Spinal cord (tissue), 10 donors: ENCODE results near the gene ITIH5. TPM values are rescaled to one million over a fixed set of nuclear protein-coding genes. Genes with fewer than 3 reads are reported as not detected.
A peak's percentile ranks its signal among the peaks of the same experiment; 100 is the strongest.
"Not testable (repeated sequence)": the region's sequence is repeated elsewhere in the genome, so short reads cannot be mapped to it uniquely, and the experiment has no call there.

Source experiments
- DNase-seq, 6 donors: peaks; one replicate each; pipeline versions ENCODE4 v3.0.0 to v3.0.0-alpha.2; 2013 to 2015; ENCODE audit warnings: low spot score in 6 of 6, low read depth in 4 of 6
- H3K27ac ChIP-seq: one replicate; pipeline ENCODE4 v1.5.1; 2013; ENCODE audit warnings: low read depth, low read length, control low read depth
- H3K27me3 ChIP-seq: one replicate; pipeline ENCODE4 v1.6.1; 2013; ENCODE audit warnings: low read length; ENCODE audit not compliant: control insufficient read depth, insufficient read depth
- H3K36me3 ChIP-seq: one replicate; pipeline ENCODE4 v1.6.1; 2013; ENCODE audit warnings: low read length; ENCODE audit not compliant: control insufficient read depth, insufficient read depth
- H3K4me1 ChIP-seq: one replicate; pipeline ENCODE4 v1.6.1; 2013; ENCODE audit warnings: low read length; ENCODE audit not compliant: control insufficient read depth, insufficient read depth
- H3K4me3 ChIP-seq: one replicate; pipeline ENCODE4 v1.5.1; 2013; ENCODE audit warnings: low read depth, low read length, control low read depth
- H3K9me3 ChIP-seq: one replicate; pipeline ENCODE4 v1.6.1; 2013; ENCODE audit warnings: low read length; ENCODE audit not compliant: control insufficient read depth, insufficient read depth
- WGBS: methylation state at CpG from one replicate; pipeline ENCODE4 v1.1.5; 2013; ENCODE audit warnings: missing lambda C conversion rate; ENCODE audit not compliant: insufficient coverage; 5-methylcytosine and 5-hydroxymethylcytosine counted together
- polyA plus RNA-seq, 2 donors: library from polyadenylated mRNA; unstranded; fragments of 120-200 nt; gene quantifications; one replicate each; pipeline ENCODE4 v1.2.1, GENCODE V29; 2013; ENCODE audit not compliant: insufficient read length in 2 of 2
- total RNA-seq, 2 donors: library from RNA; depleted of rRNA in 1 of 2; stranded (reverse); fragments of 120-200 nt in 1 of 2; fragments of >200 nt in 1 of 2; gene quantifications; one replicate each; pipeline versions ENCODE4 v1.2.3 to v1.2.4, GENCODE V29; 2013 to 2014
- donor health status: healthy.

ITIH5 gene
- total and polyA plus RNA-seq, 4 donors = 32.4 to 132 (median 56.4) TPM

GRCh38 chr10:7667262-7668141 is 736 bp upstream of the ITIH5 start:
- Histone ChIP-seq H3K4me3 (peak overlapping the region; percentile 26), H3K4me1 (peaks cover 14% of the 10 kb centered on the region), H3K27me3 (peaks cover 30% of the 10 kb centered on the region), H3K27ac (no peak overlapping the region), H3K9me3 (no peaks in the 10 kb centered on the region), H3K36me3 (no peaks in the 10 kb centered on the region)
- DNase-seq = peak in 2 of 6 donors; percentile 26 to 61
- 4% methylated on average over 33 of the region's 44 CpGs for WGBS

GRCh38 chr10:7665767-7666166 is 999 bp downstream of the ITIH5 start:
- Histone ChIP-seq H3K36me3 (no peaks in the 10 kb centered on the region), H3K9me3 (no peaks in the 10 kb centered on the region), H3K4me1 (peaks cover 14% of the 10 kb centered on the region), H3K27me3 (peaks cover 32% of the 10 kb centered on the region), H3K4me3 (peak overlapping the region; percentile 39), H3K27ac (no peak overlapping the region)
- peak in 2 of 6 donors; percentile 19 to 29 for DNase-seq
- WGBS = 0% methylated on average over 1 of the region's 6 CpGs

DNA sequence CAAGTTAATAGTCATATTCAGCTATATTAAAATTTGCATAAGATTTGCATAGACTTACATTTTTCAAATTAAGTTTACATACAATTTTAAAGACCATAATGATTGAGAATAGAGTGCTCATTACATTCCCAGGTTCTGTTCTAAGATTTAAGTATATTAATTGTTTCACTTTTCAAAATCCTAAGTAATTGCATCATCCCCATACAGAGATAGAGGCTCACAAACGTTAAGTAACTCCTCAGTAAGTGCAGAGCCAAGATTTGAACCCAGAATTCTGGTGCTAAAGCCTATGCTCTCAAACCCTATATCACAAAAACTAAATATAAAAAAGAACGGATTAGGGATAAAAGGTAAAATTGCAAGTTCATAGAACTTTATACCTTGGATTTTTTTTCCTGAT is 2.1 kb downstream of the ITIH5 start:
- no peak for DNase-seq
- Histone ChIP-seq H3K9me3 (no peaks in the 10 kb centered on the region), H3K27ac (no peak overlapping the region), H3K36me3 (no peaks in the 10 kb centered on the region), H3K4me3 (no peak overlapping the region), H3K4me1 (peaks cover 14% of the 10 kb centered on the region), H3K27me3 (peaks cover 32% of the 10 kb centered on the region)
- WGBS = no CpG with 5 or more reads among the region's 2 CpGs

DNA sequence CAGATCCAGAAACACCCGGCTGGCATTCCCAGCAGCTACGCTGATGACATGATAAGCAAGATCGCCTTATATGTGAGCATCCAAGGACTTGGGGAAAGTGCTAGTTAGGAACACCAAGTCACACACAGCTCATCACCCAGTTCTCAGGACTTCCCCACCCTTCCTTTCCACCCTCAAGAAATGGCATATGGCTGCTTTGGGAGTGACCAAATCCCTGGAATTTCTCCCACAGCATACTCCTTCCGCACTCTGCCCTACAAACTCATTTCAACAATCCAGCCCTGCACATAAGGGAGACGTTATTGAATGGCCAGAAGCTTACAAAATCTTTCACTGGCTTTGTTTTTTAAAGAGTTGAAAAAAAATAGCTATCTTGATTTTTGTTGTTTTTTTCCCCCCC is 4.2 kb downstream of the ITIH5 start:
- Histone ChIP-seq H3K9me3 (no peaks in the 10 kb centered on the region), H3K27ac (no peak overlapping the region), H3K4me3 (no peak overlapping the region), H3K27me3 (peaks cover 30% of the 10 kb centered on the region), H3K36me3 (no peaks in the 10 kb centered on the region), H3K4me1 (peaks cover 9% of the 10 kb centered on the region)
- 96% methylated on average over 3 of the region's 5 CpGs for WGBS
- DNase-seq = no peak

DNA sequence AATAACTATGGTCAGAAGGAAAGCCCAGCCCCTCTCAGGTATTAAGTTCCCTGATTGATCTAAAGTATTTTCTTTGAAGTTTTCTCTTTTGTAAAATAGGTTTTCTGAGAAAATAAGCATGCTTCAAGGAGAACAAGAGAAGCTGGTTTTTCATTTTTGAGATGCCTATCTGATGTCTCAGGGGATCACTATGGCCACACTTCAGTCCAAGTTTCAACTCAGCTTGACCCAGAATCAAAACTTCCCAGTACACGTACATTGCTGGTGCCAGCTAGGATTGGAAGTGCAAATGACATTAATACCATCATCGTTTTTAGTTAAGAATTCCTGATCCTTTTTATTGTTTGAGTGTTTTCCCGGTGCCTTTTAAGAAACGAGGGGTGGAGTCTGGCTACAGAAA is 7.2 kb downstream of the ITIH5 start:
- H3K36me3 ChIP-seq = no peaks in the 10 kb centered on the region
- no peaks in the 10 kb centered on the region for H3K4me1 ChIP-seq
- no peaks in the 10 kb centered on the region for H3K9me3 ChIP-seq
- no CpG with 5 or more reads among the region's 4 CpGs for WGBS
- peaks cover 13% of the 10 kb centered on the region for H3K27me3 ChIP-seq
- H3K27ac ChIP-seq = no peak overlapping the region
- no peak for DNase-seq
- no peak overlapping the region for H3K4me3 ChIP-seq

DNA sequence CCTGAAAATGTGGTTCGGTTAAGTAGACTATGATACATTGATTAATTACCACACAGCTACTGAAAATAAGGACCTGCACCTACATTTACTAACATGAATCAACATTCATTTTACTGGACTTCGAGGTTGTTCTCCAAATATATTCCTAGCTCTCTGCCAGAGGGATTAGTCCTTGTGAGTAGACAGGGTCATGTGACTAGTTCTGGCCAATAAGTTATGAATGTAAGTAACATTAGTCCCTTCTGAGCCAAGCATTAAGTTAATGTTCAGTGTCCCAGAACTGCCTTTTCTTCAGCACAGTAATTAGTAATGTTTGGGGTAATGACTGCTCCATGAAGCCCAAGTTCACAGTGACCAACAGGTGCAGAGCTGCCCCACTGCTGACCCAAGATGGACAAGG is 9.2 kb downstream of the ITIH5 start:
- no peak for DNase-seq
- H3K9me3 ChIP-seq = no peaks in the 10 kb centered on the region
- no CpG with 5 or more reads among the region's 2 CpGs for WGBS
- no peaks in the 10 kb centered on the region for H3K4me1 ChIP-seq
- H3K27me3 ChIP-seq = peaks cover 3% of the 10 kb centered on the region
- H3K36me3 ChIP-seq = no peaks in the 10 kb centered on the region
- no peak overlapping the region for H3K27ac ChIP-seq
- no peak overlapping the region for H3K4me3 ChIP-seq

DNA sequence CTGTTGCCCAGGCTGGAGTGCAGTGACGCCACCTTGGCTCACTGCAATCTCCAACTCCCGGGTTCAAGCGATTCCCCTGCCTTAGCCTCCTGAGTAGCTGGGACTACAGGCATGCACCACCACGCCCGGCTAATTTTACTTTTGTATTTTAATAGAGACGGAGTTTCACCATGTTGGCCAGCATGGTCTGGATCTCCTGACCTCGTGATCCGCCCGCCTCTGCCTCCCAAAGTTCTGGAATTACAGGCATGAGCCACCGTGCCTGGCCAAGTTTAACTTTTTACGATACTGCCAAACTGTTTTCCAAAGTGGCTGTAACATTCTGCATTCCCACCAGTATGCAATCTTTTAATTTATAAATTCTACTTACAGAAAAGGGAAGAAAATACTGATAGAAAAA is 9.7 kb downstream of the ITIH5 start:
- H3K27ac ChIP-seq, H3K4me1 ChIP-seq, H3K9me3 ChIP-seq, H3K27me3 ChIP-seq, H3K4me3 ChIP-seq, DNase-seq, H3K36me3 ChIP-seq: not testable (repeated sequence)
- WGBS = 100% methylated on average over 6 of the region's 11 CpGs

DNA sequence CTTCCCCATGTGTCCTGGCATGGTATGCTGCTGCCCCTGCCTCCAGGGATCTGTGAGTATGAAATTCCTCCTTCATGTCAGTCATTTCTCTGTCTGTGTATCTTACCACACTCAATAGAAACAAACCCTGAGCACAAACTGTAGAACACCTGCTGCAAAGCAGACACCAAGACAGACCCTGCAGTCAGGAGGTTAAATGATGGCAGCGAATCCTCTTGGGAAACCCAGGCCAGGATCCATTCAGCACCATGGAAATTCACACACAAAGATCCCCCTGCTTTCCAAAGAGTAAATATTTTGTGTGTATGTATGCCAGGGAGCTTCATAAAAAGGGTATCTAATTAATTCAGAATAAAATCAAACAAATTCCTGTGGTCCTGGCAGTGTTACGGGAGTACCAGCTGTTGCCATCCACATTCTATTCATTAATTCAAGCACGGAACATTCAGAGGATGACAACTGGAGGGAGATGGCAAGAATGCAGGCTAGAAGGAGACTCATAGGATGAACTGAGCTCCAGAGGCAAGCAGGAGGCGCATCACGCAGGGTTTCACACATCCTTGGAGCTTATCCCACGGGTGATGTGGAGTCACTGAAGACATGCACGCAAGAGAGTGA is 14.8 kb downstream of the ITIH5 start:
- no peaks in the 10 kb centered on the region for H3K36me3 ChIP-seq
- no peaks in the 10 kb centered on the region for H3K9me3 ChIP-seq
- 22% methylated on average over 4 of the region's 7 CpGs for WGBS
- no peak overlapping the region for H3K4me3 ChIP-seq
- no peaks in the 10 kb centered on the region for H3K27me3 ChIP-seq
- no peaks in the 10 kb centered on the region for H3K4me1 ChIP-seq
- peak in 2 of 6 donors; percentile 29 to 38 for DNase-seq
- H3K27ac ChIP-seq = no peak overlapping the region

GRCh38 chr10:7649673-7650300 is 17.0 kb downstream of the ITIH5 start:
- Histone ChIP-seq H3K4me3 (no peak overlapping the region), H3K27ac (no peak overlapping the region), H3K36me3 (no peaks in the 10 kb centered on the region), H3K4me1 (no peaks in the 10 kb centered on the region), H3K9me3 (no peaks in the 10 kb centered on the region), H3K27me3 (no peaks in the 10 kb centered on the region)
- DNase-seq = no peak
- no CpG with 5 or more reads among the region's 6 CpGs for WGBS
